ENCODE measurements around the gene LRMDA.

DNA sequence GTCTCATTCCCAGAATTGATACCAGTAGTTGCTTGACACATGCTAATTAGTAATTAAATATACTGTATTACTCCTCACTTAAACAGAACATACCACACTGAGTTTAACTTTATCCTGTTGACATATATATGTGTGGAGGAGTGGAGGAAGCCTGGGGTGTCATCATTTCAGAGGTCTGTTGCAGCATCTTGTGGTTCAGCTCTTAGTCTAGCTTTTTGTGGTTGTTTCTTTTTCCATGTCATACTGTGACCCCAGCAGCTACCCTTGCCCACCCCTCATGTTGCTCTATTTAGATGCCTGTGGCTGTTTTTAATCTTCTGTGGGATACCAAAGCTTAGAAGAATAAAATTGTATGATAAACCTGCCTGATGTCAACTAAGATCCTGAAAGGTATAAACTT lies 875.4 kb downstream of the LRMDA start:
- TF ChIP-seq POLR2A (IDR thresholded peaks at IDR 0.05), result no peak
- TF ChIP-seq, protein P1, sequence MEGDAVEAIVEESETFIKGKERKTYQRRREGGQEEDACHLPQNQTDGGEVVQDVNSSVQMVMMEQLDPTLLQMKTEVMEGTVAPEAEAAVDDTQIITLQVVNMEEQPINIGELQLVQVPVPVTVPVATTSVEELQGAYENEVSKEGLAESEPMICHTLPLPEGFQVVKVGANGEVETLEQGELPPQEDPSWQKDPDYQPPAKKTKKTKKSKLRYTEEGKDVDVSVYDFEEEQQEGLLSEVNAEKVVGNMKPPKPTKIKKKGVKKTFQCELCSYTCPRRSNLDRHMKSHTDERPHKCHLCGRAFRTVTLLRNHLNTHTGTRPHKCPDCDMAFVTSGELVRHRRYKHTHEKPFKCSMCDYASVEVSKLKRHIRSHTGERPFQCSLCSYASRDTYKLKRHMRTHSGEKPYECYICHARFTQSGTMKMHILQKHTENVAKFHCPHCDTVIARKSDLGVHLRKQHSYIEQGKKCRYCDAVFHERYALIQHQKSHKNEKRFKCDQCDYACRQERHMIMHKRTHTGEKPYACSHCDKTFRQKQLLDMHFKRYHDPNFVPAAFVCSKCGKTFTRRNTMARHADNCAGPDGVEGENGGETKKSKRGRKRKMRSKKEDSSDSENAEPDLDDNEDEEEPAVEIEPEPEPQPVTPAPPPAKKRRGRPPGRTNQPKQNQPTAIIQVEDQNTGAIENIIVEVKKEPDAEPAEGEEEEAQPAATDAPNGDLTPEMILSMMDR (IDR thresholded peaks at IDR 0.05), result no peak

Measured in adrenal gland (tissue), 5 donors.